Stimulated activated CD8-positive, alpha-beta memory T cell treated with anti-CD3 and anti-CD28 coated beads, Interleukin-7, amount 100 ng/mL, for 1 hour (primary cell): Measurements from ENCODE around the gene TULP3.
"Not testable (repeated sequence)": the region's sequence is repeated elsewhere in the genome, so short reads cannot be mapped to it uniquely, and the experiment has no call there.

Experiments used
- DNase-seq, 2 donors: peaks; one replicate each; pipeline ENCODE4 v3.0.0-alpha.2; 2020; ENCODE audit warnings: low read depth in 2 of 2

Gene TULP3

GRCh38 chr12:2890388-2891239, at the start of gene TULP3:
TSS of gene TULP3 (plus strand) at chr12:2890891. CDS start at chr12:2890948, 57 bp downstream.
- peak; percentile 97 to 98 for DNase-seq

GRCh38 chr12:2841056-2841650, 49.5 kb upstream of the TULP3 start:
- DNase-seq = no peak

- DNase-seq = no peak
These were observed 47.7 kb upstream of the TULP3 start for GRCh38 chr12:2842948-2843347.

GRCh38 chr12:2844786-2845185, 45.9 kb upstream of the TULP3 start:
- no peak for DNase-seq

- DNase-seq = no peak
These were observed 45.4 kb upstream of the TULP3 start for GRCh38 chr12:2845280-2845679.

GRCh38 chr12:2851931-2852330, 38.8 kb upstream of the TULP3 start:
- DNase-seq = no peak

- no peak for DNase-seq
These were observed 37.1 kb upstream of the TULP3 start for GRCh38 chr12:2853626-2854025.

- no peak for DNase-seq
These were observed 35.8 kb upstream of the TULP3 start for GRCh38 chr12:2854669-2855453.

GRCh38 chr12:2855546-2855945, 35.1 kb upstream of the TULP3 start:
- DNase-seq = no peak

GRCh38 chr12:2856051-2856450, 34.6 kb upstream of the TULP3 start:
- no peak for DNase-seq

GRCh38 chr12:2857021-2857431, 33.7 kb upstream of the TULP3 start, which contains the start of gene TEX52:
TSS of gene TEX52 (minus strand) at chr12:2857039. CDS start at chr12:2857026, 13 bp downstream.
- DNase-seq = no peak

GRCh38 chr12:2857576-2857975, 33.1 kb upstream of the TULP3 start:
- DNase-seq = no peak

GRCh38 chr12:2858334-2858733, 32.4 kb upstream of the TULP3 start:
- no peak for DNase-seq

GRCh38 chr12:2858944-2859421, 31.7 kb upstream of the TULP3 start:
- no peak for DNase-seq

- DNase-seq = no peak
These were observed 30.5 kb upstream of the TULP3 start for GRCh38 chr12:2860170-2860569.

- no peak for DNase-seq
These were observed 27.8 kb upstream of the TULP3 start for GRCh38 chr12:2862876-2863275.

GRCh38 chr12:2863402-2863801, 27.3 kb upstream of the TULP3 start:
- not testable (repeated sequence) for DNase-seq

- DNase-seq = no peak
These were observed 26.5 kb upstream of the TULP3 start for GRCh38 chr12:2864198-2864597.

GRCh38 chr12:2868986-2869632, 21.6 kb upstream of the TULP3 start:
- not testable (repeated sequence) for DNase-seq

GRCh38 chr12:2876431-2877046, 14.2 kb upstream of the TULP3 start:
- DNase-seq = no peak
